Stimulated activated CD8-positive, alpha-beta memory T cell treated with anti-CD3 and anti-CD28 coated beads, Interleukin-4, amount 100 ng/mL, for 24 hours (primary cell): ENCODE data around the gene TP53BP2.
"Not testable (repeated sequence)": the region's sequence is repeated elsewhere in the genome, so short reads cannot be mapped to it uniquely, and the experiment has no call there.

Source experiments
- DNase-seq: peaks from one replicate; pipeline ENCODE4 v3.0.0-alpha.2; 2020; ENCODE audit warnings: low read depth

TP53BP2 gene

DNA sequence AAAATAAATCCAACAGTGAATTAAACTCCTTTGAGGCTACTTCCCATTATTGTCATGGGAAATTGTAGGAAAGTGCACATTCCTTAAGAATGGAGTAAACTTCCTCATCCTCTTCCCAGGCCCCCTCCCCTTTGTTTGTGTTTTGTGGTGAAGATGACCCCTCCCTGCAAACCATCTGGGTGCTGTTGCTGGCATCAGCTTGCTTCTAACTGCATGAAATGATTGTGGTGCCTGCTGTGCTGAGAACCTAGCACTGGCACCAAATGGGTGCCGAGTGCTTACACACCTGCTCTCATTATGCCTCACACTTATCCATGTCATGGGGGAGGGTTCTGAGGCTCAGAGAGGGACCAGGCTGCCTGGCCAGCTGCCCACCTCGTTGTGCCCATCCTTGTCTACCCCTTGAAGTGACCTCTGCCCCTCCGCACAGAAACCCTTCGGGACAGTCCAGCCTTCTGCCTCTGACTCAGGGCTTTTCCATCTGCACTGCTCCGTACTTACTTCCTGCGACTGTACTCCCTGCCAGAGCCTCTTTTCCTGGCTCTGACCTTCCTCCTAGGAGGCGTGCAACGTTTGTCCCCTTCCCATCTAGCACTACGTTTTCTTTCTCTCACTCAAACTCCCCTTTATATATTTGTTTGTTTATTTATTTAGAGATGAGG, 102.8 kb downstream of the TP53BP2 start:
- no peak for DNase-seq

DNA sequence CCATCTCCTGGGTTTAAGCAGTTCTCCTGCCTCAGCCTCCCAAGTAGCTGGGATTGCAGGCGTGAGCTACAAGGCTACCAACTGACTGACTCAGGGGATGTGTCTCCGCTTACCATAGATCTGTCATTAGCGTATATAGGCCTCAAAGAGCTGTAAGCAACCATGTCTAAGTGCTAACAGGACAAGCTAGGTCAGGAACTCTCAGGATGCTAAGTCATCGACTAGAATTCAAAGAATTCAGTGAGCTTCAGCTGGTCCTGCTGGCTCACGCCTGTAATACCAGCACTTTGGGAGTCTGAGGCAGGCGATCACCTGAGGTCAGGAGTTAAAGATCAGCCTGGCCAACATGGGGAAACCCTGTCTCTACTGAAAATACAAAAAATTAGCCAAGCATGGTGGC, 103.9 kb downstream of the TP53BP2 start:
- no peak for DNase-seq

DNA sequence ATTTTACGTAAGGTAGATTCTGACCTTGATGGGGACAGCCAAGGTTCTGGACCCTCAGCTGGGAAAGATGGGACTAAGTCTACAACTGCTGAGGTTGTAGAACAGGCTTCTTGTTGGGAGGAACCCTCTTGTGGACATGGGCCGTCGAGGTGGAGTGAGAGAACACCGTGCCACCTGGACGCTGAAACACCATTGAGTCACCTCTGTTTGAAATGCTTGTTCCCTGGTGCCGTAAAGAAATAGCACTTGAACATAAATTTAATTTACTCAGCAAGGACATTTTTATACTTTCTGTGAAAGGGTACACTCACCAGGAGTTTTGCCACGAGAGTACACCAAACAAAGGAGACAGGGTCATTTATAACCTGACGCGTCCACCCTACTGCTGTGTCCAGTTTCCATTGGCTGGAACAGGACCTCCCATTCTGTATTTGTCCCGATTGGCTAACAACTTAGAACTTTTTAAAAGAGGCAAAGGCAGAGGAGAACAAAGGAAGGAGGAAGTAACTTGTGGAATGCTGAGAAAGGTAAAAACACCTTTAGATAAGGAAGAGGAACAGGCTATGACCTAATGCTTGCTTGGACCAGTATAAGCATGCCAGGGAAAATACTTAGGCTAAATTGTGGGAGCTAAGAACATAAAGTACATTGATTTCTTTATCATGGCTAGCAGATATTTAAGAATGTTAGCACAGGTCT, 105.6 kb downstream of the TP53BP2 start:
- not testable (repeated sequence) for DNase-seq

DNA sequence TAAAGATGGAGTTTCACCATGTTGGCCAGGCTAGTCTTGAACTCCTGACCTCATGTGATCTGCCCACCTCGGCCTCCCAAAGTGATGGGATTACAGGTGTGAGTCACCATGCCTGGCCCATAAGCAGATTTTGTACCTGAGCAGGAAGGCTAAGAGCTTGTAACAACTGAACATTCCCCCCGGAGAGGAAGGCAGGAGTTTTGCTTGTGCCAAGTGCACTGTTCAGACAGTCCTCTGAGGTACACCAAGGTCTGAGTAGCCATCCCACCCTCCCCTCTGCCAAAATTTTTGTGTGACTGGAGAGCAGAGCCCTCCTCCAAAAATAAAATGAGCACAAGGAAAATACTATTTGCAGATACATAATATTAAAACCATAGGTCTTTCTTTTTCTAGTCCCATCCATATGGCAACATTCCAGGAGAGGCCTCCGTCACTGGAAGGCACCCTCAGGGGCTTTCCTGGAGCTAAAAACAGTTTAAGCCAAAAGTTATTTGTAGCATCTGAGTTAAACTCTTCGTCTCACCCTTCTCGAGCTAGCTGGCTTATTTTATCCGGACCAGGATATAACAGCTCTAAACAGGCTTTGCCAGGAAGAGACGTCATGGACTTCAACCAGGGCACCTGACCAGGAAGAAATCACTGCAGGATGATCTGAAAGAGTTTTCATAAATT, 106.2 kb downstream of the TP53BP2 start:
- no peak for DNase-seq

DNA sequence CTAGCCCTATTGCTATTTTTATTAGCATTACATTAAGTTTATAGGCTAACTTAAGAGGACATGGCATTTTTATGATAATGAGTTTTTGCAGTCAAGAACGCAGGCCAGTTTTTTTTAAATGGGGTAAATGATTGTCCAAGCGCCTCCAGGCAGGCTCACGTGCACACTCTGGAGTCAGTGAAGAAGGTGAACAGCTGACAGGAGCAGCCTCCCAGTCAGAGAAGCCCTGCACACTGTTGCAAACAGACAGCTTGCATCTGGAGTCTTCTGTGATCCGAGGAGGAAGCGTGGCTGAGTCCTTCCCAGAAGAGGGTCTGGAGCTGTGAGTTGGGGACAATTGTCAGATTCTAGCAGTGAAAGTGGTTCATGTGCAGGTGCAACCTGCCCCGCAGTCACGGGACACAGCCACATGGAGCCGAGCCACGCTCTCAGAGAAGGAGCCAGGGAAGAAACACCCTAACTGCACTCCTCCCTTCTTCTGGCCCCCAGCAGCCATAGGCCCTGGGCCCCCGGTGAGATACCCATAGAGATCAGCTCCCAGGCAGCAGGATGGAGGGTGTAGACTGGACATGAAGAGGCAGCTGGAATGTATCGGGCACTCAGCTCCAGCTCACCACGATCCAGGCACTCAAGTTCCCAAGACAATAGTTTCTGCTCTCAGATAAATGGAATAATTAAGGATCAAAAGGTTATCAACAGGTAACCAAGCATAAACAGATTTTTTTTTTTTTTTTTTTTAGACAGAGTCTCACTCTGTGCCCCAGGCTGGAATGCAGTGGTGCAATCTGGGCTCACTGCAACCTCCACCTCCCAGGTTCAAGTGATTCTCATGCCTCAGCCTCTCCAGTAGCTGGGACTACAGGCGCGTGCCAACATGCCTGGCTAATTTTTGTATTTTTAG, 107.0 kb downstream of the TP53BP2 start:
- no peak for DNase-seq

DNA sequence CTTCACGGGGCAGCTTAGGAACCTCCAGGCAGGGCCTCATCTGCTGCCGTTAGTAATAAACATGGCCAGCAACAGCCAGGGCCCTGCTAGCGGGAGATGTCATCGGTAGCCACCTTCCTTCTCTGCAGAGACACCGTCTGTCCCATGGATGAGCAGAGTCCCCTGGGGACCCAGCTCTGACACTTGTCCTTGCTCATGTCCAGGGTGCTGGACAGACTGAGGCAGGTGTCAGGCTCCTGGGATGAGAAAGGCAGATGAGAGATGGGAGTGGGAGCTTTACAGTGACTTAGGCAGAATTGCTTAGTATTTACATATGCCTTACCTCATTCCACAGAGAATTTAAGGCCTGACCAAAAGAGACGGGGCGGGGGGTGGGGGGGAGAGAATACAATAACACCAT, 108.4 kb downstream of the TP53BP2 start:
- no peak for DNase-seq

DNA sequence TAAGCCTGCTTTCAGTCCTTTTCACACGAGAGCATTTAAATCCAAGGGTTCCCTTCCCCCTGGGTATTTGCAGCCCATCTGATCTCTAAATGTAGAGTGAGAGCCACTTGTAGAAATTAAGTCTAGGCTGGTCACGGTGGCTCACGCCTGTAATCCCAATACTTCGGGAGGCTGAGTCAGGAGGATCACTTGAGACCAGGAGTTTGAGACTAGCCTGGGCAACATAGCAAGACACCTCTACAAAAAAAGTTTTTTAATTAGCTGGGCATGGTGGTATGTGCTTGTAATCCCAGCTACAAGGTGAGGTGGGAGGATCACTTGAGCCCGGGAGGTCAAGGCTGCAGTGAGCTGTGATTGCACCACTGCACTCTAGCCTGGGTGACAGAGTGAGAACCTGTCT, 109.1 kb downstream of the TP53BP2 start:
- DNase-seq: not testable (repeated sequence)

DNA sequence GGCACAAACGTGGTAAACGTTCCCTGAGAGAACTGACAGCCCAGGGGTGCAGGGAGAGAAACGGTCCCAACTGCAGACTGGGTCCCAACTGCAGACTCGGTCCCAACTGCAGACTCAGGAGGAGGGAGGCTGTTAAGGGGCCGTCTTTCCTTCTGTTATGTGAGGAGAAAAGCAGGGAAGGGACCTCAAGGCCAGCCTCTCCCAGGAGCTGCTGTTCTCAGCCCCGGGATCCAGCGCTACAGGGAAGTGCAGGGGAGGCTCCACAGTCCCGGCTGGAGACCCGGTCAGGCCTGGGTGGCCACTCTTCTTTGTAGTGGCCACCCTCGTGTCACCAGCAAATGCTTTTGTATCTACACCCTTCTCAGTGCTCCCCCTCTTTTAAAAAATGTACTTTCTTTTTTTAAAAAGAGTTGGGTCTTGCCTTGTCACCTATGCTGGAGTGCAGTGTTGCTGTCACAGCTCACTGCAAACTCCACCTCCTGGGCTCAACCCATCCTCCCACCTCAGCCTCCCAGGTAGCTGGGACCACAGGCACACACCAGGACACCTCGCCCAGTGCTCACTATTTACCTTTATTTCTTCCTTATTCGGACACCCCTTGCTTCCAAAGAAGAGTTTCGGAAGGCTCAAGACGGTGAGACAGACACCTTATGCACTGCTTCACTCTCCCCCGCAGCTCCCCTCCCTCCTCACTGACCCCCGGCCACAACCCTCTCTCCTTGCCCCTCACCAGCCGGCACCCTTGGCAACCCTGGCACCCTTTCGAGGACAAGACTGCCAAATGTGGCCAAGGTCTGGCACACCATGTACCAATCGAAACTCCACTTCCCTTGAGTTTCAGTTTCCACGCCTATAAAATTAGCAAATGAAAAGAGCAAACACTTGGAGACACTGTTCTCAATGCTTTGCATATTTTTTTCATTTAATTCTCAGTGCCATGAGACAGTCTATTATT, 111.6 kb downstream of the TP53BP2 start:
- DNase-seq: no peak

DNA sequence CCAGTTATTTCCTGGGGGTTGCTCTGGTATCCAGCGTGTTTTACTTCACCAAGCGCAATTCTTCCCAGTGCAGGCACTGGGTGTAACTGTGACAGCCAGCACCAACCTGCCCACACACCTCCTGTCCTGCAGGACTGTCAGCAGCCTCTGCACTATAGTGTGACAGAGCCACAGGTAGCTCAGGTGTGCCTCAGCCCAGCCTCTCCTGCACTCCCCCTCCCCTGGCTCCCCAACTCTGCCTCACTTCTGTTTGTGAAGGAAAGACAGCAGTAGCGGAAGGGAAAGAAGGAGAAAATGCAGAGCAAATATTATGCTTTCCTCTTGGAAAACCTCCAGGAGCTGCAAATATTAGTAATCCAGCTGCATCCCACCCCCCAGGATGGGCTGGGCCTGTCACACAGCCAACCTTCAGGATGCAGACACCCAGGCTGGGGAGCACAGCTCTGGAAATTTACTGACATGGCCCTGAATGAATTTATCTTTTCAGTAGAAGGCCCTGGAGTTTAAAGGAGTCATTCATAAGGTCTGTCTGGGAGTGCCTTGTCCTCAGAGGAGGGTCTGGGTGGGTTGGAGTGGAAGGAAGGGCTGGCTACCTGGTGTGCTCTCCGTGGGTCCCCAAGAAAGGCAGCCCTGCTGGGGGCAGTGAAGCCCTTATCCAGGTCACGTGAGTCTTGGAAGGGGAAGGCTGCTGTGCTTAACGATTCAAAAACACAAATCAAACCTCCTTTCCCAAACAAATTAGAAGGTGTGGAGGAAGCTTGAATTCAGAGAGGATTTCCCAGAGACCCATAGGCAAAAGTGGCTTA, 112.6 kb downstream of the TP53BP2 start:
- DNase-seq: no peak

DNA sequence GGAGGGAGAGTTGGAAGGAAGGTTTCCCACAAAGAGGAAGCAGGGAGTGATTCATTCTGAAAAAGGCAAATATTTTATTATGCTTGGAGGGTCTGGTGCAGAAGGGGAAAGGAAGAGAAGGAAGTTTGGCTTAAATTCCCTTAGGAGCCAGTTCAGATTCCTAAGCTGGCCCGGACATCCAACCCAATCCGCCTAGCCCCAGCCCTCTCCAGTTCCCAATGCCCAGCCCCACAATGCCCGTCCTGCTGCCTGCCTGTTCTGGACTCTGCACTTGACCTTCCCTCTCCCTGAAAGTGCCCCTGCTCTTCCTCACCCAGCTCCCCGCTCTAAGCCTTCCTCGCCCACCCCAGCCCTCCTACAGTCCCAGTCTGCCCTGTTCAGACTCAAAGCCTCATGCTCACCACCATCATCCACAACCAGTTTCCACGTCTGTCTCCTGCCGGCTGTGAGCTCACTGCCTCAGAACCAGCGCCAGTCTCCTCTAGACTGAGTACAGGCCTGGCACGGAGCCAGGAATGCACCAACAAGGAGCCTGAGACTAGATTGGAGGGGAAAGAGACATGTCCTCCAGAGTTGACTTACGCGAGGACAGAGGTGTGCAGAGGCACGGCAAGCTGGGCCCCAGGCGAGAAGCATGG, 114.5 kb downstream of the TP53BP2 start:
- no peak for DNase-seq

DNA sequence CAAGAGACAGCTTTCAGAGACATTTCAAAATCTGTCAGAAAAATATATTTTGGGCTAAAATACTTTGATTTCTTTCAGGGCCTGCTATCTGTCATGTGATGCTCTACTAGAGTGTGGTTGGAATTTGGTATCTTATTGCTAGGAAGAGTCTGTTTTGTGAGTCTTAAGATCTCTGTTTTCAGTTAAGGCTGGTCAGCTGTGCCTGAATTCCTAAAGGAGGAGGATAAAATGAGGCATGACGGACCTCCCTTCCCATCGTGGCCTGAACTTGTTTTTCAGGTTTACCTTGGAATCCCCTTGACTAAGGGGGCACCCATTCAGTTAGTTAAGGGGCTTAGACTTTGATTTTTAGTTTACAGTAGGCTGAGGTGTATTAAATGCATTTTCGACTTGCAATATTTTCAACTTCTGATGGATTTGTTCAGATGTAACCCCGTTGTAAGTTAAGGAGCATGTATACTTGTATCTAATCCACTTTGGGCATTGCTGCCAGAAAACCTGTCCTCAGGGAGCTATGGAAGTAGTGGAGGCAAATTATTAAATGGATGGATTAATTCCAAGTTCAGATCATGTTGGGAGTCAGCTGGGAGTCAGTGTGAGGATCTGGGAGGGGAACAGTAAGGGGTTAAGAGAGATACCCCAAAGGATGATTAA, 115.1 kb downstream of the TP53BP2 start:
- DNase-seq: no peak

DNA sequence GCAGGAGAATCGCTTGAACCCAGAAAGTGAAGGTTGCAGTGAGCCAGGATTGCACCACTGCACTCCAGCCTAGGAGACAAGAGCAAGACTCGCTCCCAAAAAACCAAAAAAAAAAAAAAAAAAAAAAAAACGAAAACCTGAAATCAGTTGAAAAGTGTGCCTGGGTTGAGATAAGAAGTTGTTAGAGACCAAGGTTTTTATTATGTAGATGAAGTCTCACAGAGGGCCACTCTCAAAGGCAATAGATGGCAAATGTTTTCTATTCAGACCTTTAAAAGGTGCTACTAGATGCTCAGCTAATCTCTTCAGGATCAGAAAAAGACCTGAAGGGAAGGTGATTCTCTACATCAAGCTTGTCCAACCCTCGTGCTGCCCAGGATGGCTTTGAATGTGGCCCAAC, 115.8 kb downstream of the TP53BP2 start:
- DNase-seq: no peak
